HG03045 (cell line): ENCODE data around the gene IGSF5.

Experiments
- ATAC-seq: cut with Tn5 transposase; IDR thresholded peaks from one replicate; pipeline ENCODE4 v1.9.1; 2021; ENCODE audit warnings: mild to moderate bottlenecking, moderate library complexity; ENCODE audit not compliant: unreplicated experiment

The IGSF5 gene

DNA sequence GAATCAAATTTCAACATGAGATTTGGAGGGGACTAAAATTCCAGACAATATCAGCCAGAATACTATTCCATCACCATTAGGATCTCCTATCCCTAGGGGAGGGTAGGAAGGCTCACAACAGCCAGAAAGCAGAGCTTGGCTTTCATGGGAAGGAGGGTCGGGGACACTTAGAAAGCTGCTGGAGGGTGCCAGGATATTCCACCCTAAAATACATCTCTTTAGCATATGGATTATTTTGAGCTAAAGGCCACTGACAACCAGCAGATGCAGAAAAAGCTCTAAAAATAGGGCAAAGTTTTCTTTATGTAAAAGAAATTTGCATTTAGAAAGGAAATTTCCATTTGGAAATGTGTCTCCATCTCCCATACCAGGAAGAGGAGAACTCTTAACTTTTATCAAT lies 68.0 kb downstream of the IGSF5 start:
- no peak for ATAC-seq

DNA sequence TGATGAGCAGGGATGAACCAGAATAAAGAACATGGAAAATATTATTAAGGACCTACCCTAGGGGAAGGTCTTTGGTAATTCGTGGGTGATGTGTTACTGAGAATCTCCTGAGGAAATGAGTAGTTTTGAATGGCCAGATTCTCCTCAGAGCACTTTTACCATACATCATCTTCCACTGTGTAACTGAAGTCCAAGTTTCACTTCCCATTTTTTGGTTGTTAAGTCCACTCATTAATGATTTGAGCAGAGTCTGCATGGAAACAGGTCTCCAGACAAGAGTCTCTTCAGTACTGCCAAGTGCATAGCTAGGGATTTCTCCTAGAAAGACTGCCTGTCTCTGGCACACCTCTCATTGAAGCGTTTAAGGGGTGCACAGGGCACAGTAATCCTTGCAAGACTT lies 73.6 kb downstream of the IGSF5 start:
- ATAC-seq: no peak

DNA sequence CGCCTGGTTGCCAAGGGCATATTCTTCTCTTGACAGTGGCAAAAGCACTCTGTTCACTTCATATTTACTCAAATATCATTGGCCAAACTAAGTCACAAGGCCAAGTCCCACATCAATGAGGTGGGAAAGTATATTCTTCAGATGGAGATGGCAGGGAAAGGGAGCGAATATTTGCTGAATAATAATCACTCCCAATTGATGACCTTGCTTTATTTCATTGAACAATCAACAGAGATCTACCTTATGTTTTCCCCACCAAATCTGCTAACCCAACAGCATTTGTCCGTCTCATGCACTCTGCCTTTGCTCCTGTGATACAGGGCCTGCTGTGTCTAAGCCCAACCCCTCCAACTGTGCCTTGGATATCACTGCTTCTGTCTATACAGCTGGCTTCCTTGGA lies 77.1 kb downstream of the IGSF5 start:
- no peak for ATAC-seq

DNA sequence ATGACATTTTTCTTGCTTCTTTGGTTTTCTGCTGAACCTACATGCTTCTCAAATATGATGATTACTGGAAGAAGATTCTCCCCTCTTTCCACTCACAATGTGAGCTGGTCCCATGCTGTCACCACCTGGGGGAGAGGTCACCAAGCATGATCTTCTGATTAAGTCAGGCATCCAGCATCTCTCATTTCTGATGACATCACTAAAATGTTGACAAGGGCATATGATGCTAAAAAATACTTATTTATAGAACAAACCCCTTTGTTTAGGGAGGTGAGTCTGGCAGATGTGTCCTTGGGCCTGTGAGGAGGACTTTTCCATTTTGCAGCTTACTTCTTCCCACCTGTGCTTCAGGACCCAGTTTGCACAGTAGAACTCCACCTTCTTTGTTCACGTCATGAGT lies 80.3 kb downstream of the IGSF5 start:
- no peak for ATAC-seq

DNA sequence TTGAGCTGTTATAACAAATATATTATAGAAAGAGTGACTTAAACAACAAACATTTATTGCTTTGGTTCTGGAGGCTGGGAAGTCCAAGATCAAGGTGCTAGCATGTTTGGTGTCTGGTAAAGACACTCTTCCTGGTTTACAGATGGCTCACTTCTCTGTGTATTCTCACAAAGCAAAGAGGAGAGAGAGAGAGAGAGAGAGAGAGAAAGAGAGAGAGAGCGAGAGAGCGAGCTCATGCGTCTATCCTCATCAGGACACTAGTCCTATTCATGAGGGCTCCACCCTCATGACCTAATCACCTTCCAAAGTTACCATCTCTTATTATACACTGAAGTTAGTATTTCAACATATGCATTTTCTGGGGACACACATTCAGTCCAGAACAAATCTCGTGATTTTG lies 89.6 kb downstream of the IGSF5 start:
- no peak for ATAC-seq

DNA sequence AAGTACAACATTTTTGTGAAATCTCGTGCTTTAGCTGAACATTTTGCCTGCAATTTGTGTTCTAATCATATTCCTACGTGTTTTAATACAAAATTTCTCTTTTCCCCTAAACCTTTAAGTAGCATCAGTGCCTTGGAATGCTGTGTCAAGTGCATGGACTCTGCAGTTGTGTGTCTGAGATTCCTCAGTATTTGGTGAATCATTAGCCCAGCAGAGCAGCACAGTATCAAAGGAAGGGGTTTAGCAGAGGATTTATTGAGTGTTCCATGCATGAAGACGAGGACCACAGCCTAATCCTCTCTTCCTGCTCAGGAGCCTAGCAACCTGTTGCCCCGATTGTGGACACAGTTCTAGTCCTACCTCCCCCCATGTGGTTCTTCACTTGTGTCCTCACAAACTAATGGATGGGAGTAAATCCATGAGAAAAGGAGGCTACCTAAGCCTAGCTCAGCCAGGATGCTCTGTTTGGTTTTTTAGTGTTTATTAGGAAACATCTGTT lies 92.9 kb downstream of the IGSF5 start:
- no peak for ATAC-seq

DNA sequence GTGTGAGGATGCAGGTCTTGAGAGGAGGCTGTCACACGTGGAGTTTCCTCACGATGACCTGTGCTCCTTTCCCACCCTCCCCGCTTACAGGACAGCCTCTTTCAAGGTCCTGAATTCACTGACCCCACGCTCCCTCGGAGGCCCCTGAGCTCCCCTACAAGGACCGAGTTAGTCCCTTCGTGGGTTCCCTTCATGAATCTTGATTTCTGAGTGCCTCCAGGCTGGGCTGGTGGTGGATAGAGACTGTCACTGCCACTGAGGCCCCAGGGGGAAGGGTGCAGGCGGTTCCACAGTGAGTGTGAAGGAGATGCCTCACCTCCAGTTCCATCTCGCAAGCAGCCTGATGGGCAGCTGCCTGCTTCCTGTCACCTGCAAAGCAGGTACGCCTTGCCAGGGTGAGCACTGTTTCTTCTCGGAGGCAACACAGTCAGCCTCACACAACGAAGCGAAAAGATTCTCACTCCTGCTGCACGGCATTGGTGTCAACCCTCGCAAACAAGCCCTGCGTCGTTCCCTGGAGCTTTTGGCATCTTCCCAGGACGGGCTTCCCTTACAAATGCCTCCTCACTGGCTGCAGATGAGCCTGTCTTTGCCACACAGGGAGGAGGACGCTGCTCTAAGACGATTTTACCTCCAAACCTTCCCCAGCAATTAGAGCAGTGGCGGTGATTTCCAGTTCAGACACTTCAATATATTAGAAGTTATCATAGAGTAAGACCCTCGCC lies 95.6 kb downstream of the IGSF5 start:
- ATAC-seq: no peak

DNA sequence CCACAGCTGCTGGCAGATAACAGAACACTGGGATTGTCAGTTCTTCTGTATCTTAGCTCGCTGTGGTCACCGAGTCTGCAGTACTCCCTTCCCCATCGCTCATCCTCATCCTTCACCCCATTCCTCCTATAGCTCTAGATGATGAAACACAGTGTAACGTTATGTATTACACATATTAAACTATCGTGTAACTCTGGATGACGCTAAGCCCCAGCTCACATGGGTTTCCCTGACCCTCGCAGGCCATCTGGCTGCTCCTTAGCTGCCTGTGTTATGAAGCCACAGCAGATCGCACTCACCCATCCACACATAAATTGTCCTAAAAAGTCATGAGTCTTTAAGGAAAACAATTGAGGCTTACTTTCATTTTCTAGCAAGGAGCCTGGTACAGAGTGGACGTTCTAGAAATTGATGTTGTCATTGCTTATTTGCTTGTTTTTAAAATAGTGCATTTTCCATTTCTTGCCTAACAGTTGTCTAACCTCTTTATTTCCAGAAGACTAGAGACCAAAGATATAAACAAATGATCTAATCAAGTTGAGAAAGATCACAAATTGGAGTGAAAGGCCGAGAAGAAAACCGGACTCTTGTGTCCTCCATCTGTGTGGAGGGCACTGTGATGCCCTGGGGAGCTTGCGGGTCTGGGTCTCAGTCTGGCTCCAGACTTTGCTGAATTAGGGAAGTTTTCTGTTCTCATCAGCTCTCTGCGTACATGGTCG lies 97.9 kb downstream of the IGSF5 start:
- ATAC-seq: no peak

DNA sequence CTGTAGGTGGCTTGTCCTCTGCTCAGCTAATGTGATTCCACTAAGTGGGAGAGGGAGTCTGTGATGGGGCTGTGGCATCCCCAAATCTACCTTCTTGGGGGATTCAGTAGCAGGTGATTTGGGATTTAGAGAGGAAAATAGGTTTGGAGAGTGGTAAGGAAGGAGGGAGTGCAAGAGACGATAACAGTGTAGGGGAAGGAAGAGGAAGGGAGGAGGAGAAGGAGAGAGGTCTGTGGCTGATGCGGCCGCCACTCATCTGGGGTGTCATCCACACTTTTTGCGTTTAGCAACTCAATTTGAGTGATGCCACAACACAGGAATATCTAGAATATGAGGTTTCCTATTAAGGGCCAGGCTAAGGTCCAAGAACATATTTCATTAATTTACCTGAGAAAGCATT lies 98.5 kb downstream of the IGSF5 start:
- ATAC-seq: no peak

DNA sequence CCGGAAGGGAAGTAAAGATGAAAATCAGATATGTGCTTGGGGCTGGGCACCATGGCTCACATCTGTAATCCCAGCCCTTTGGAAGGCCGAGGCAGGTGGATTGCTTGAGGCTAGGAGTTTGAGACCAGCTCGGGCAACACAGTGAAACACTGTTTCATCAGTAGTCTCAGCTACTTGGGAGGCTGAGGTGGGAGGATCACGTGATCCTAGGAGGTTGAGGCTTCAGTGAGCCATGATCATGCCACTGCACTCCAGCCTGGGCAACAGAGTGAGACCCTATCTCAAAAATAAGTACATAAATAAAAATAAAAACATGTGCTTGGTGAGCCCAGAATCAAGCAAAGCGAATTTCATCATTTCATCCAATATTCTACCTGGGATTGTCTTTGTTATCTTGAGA lies 98.9 kb downstream of the IGSF5 start:
- no peak for ATAC-seq

DNA sequence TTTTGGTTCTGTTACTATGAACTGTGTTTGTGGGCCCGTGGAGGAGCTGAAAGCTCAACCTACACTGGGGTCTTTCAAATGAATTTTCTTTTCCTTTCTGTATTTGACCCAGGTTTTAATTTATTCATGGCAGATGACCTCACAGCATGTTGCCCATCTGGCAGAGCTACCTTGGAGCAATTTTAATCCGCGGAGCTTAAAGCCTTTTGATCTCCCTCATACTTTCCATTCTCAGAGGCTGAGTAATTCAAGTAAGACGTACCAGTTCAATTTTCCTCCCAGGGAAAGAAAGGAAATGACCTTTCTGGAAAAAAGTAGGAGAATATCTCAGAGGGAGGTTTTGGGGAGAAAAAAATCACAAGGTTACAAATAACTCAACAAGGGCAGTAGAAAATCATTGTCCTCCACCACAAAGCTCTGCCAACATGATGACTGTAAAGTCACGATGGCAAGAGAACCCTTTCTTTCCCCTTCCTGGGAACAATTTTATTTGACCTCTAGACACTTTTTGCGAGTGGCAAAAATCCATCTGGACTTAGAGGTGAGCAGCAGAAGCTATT lies 100.7 kb downstream of the IGSF5 start:
- no peak for ATAC-seq

DNA sequence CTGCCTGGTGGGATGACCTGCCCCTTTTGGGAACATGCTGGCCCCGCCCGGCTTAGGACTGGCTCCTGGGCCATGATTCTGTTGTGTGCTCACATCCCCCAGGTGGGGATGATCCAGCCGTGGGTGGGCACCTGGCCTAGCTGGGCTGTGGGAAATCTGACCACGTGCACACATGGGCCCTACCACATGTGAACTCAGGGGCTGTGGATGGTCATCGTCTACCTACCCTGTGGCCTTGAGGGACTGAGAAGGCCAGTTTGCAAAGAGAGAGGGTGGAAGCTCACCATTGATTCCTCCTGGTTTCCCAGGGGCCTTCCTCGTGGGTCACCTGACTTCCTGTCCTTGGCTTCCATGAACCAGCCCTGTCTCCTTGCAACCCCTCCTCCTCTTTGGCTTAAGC lies 102.9 kb downstream of the IGSF5 start:
- no peak for ATAC-seq

DNA sequence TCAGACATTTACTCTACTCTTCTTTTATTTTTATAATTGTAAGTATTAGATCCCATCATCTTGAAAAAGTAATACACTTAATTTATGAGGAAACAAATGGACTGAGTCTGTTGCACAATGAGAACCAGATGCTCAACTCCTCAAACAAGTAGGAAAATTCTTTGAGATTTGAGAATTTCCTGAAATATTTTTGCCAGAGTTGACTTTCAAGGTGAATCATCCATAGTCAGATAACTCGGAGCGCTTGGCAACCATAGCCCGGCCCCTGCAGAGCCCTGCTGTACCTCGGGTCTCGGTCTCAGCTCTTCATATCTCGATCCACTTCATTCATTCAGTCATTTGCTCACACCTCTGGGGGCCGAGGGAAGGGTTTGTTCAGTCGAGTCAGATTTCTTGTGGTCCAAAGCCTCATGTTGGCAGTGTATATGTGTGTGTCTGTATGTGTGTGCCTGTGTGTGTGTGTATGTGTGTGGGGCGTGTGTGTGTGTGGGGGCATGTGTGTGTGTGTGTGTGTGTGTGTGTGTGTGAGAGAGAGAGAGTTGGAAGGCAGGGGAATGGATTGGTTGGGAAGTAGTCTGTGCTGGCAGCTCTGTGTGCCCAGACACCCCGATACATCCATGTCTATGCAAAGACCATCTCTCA lies 104.2 kb downstream of the IGSF5 start:
- ATAC-seq: no peak

DNA sequence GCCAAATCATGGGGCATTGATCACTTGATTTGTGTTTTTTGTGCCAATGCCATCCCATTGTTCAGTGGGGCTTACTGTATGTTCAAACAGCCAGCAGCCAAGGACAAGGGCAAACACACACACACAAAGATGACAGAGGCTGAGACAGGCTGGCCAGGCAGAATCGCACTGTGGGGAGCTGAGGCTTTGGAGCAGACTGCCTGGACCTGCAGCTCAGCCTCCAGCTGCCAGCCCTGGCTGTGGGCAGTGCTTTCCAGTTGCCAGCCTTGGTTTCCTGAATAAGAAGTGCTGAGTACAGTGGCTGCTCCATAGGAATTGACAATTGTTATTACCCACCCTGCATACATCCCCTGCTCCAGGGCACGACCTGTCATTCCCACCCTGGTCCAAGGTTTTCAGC lies 105.3 kb downstream of the IGSF5 start:
- no peak for ATAC-seq

DNA sequence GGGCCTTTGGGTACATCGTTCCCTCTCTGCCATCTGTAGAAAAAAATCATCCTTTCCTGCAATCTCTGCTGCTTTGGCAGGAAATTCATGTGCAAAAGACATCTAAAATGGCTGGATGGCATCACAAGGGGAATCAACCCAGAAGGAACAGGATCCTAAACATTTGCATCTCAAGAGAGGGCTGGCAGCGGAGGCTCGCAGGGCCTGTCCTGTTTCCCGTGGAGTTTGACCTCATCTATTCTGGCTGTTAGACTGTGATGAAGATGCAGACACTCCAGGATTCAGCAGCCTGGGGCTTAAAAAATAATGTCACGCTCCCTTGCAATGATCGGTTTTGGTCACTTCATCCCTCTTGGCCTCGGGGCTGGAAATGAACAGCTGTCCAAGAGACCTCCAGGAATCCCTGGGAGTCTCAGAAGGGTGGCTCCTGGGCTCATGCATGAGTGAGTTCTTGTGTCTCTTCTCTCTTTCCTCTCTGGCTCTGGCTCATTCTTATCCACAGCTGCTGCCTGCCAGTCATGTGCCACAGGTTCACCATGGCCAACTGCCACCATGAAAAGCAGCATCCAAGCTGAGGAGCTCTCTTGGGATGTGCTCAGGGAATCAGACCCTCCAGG lies 106.1 kb downstream of the IGSF5 start:
- ATAC-seq: no peak
